K562 (cell line): ENCODE results near the gene MSH4. TPM values are rescaled to one million over a fixed set of nuclear protein-coding genes. Genes with fewer than 3 reads are reported as not detected.
"Not testable (repeated sequence)": the region's sequence is repeated elsewhere in the genome, so short reads cannot be mapped to it uniquely, and the experiment has no call there.

Experiments
- ATAC-seq: fragments of 200-7000 bp; cut with Tn5 transposase; 3 replicates; pipeline ENCODE4 v1.9.1; 2020; ENCODE audit warnings: moderate library complexity
- BruUV-seq: library from RNA; stranded (reverse); fragments of 400-500 nt; replicated peaks from 2 replicates; lab custom pipeline; 2021; lab: Mats Ljungman, UMichigan
- CTCF ChIA-PET: fragments of 300-600 bp; formaldehyde crosslinking; extraction: SDS; loops from one replicate; lab custom pipeline; 2021; ENCODE audit warnings: low intra/inter-chr PET ratio; lab: Yijun Ruan, JAX
- POLR2A ChIA-PET: fragments of 300-600, 350-650 bp; sonication (Branson Sonifier 250); formaldehyde crosslinking; extraction: SDS; loops from one replicate; lab custom pipeline; 2021; ENCODE audit warnings: antibody characterized with exemption, inconsistent platforms; lab: Yijun Ruan, JAX
- DNase-seq, 4 experiments: peaks; one replicate each; pipeline versions ENCODE4 v3.0.0 to v3.0.0-alpha.2; 2011 to 2018; ENCODE audit warnings: low spot score in 3 of 4, mixed read lengths in 3 of 4; ENCODE audit errors: extremely low read depth in 1 of 4
- FAIRE-seq: peaks from 2 replicates; lab custom pipeline; 2011; peaks lifted over from hg19 to GRCh38; lab: Jason Lieb, UNC
- H2AFZ ChIP-seq: 2 replicates; pipeline ENCODE4 v1.6.0; 2011; ENCODE audit warnings: low read depth, low read length, control low read depth, inconsistent platforms
- H3K27ac ChIP-seq: fragments of 200-600 bp; 3 replicates; pipeline ENCODE4 v1.8.0; 2011; ENCODE audit warnings: low read depth, mild to moderate bottlenecking, control low read depth, inconsistent platforms, low read length, moderate library complexity, mixed read lengths; ENCODE audit errors: extremely low read depth
- H3K27me3 ChIP-seq, 2 experiments: fragments of 300-600 bp in 1 of 2; 2 replicates in 1 of 2; 3 replicates in 1 of 2; pipeline versions ENCODE4 v1.6.0 to v1.8.0; 2011; ENCODE audit warnings: inconsistent platforms in 2 of 2, low read length in 2 of 2, mild to moderate bottlenecking in 1 of 2, mixed read lengths in 1 of 2, moderate library complexity in 1 of 2; ENCODE audit not compliant: control insufficient read depth in 2 of 2, insufficient read depth in 2 of 2
- H3K36me3 ChIP-seq: fragments of 300-600 bp; 3 replicates; pipeline ENCODE4 v1.8.0; 2011; ENCODE audit warnings: mild to moderate bottlenecking, low read length, inconsistent platforms; ENCODE audit not compliant: control insufficient read depth, insufficient read depth
- H3K4me1 ChIP-seq, 2 experiments: fragments of 200-600 bp in 1 of 2; replicated peaks in 1 of 2; 2 replicates in 1 of 2; 3 replicates in 1 of 2; pipeline versions ENCODE4 v1.5.1 to v1.8.0; 2011; ENCODE audit warnings: inconsistent platforms in 2 of 2, low read length in 2 of 2, mild to moderate bottlenecking in 1 of 2, mixed read lengths in 1 of 2, moderate library complexity in 1 of 2; ENCODE audit not compliant: control insufficient read depth in 2 of 2, insufficient read depth in 2 of 2
- H3K4me2 ChIP-seq: 2 replicates; pipeline ENCODE4 v1.6.1; 2011; ENCODE audit warnings: low read length, control low read depth, inconsistent platforms, mixed read lengths; ENCODE audit not compliant: insufficient read depth
- H3K4me3 ChIP-seq: fragments of 200-600 bp; sonication (generic), shearing (Covaris generic); 2 replicates; pipeline ENCODE4 v1.5.1; 2016; ENCODE audit warnings: control low read depth, inconsistent platforms
- H3K79me2 ChIP-seq: fragments of 200-600 bp; 3 replicates; pipeline ENCODE4 v1.8.0; 2011; ENCODE audit warnings: low read length, inconsistent platforms; ENCODE audit not compliant: control insufficient read depth, insufficient read depth
- H3K9ac ChIP-seq, 2 experiments: 2 replicates each; pipeline versions ENCODE4 v1.6.0 to v1.6.1; 2011; ENCODE audit warnings: low read depth in 2 of 2, low read length in 2 of 2, control low read depth in 1 of 2, inconsistent platforms in 1 of 2, mild to moderate bottlenecking in 1 of 2, mixed read lengths in 1 of 2; ENCODE audit not compliant: insufficient read depth in 1 of 2
- H3K9me1 ChIP-seq: one replicate; pipeline ENCODE4 v1.6.0; 2011; ENCODE audit warnings: inconsistent platforms, mild to moderate bottlenecking, low read length, moderate library complexity; ENCODE audit not compliant: control insufficient read depth, insufficient read depth
- H3K9me3 ChIP-seq: replicated peaks from 2 replicates; pipeline ENCODE4 v1.5.1; 2011; ENCODE audit warnings: low read depth, low read length, inconsistent platforms; ENCODE audit not compliant: control insufficient read depth, insufficient read depth
- H4K20me1 ChIP-seq: replicated peaks from 2 replicates; pipeline ENCODE4 v1.6.1; 2011; ENCODE audit warnings: low read length, inconsistent platforms, mixed read lengths; ENCODE audit not compliant: control insufficient read depth, insufficient read depth
- AFF1 ChIP-seq, 2 experiments: fragments of 450-650 bp; IDR thresholded peaks; 2 replicates each; pipeline ENCODE4 v1.6.1; 2018; ENCODE audit warnings: mild to moderate bottlenecking in 2 of 2, low read depth in 1 of 2; ENCODE audit not compliant: partially characterized antibody in 2 of 2
- JUNB ChIP-seq: fragments of 450-650 bp; formaldehyde crosslinking; conservative IDR thresholded peaks from 2 replicates; pipeline ENCODE4 v1.4.0; 2020; ENCODE audit warnings: mild to moderate bottlenecking
- MAZ ChIP-seq, 2 experiments: fragments of 450-650 bp in 1 of 2; sonication (generic) in 1 of 2; formaldehyde crosslinking; IDR thresholded peaks in 1 of 2; conservative IDR thresholded peaks in 1 of 2; 2 replicates each; pipeline versions ENCODE4 v1.4.0 to v1.5.0; 2020; ENCODE audit warnings: mild to moderate bottlenecking in 1 of 2, missing genetic modification reagents in 1 of 2
- MYNN ChIP-seq, 2 experiments: sonication (generic); formaldehyde crosslinking in 1 of 2; IDR thresholded peaks; 2 replicates each; pipeline versions ENCODE4 v1.5.0 to v1.6.1; 2016 to 2020; ENCODE audit warnings: antibody characterized with exemption in 1 of 2, missing genetic modification reagents in 1 of 2
- SLC30A9 ChIP-seq: fragments of 250-450 bp; sonication (Bioruptor Pico); IDR thresholded peaks from 2 replicates; pipeline ENCODE4 v1.8.0; 2022; ENCODE audit warnings: mild to moderate bottlenecking, moderate library complexity
- TAL1 ChIP-seq: fragments of 450-650 bp; IDR thresholded peaks from 2 replicates; pipeline ENCODE4 v1.6.1; 2016; ENCODE audit warnings: mild to moderate bottlenecking
- ZBTB7A ChIP-seq: IDR thresholded peaks from 2 replicates; pipeline ENCODE4 v1.6.1; 2011; ENCODE audit warnings: low read depth, mild to moderate bottlenecking, low read length, moderate library complexity, borderline replicate concordance; ENCODE audit not compliant: control insufficient read depth
- ZNF24 ChIP-seq: fragments of 450-650 bp; IDR thresholded peaks from 2 replicates; pipeline ENCODE4 v1.6.1; 2016
- ZNF311 ChIP-seq: fragments of 250-450 bp; sonication (Bioruptor Pico); IDR thresholded peaks from 2 replicates; pipeline ENCODE4 v1.4.0; 2020; ENCODE audit warnings: mild to moderate bottlenecking, moderate library complexity
- in situ Hi-C: fragments of 300-500 bp; cut with MboI; formaldehyde crosslinking; loops from 4 replicates; pipeline ENCODE4 v1.15.0; 2018; ENCODE audit warnings: inconsistent platforms, mixed read lengths
- intact Hi-C: fragments of 100-400 bp; cut with micrococcal nuclease; formaldehyde crosslinking; loops from 2 replicates; pipeline ENCODE4 v1.14.2; 2022
- polyA plus RNA-seq, 8 experiments: library from polyadenylated mRNA; depleted of rRNA in 4 of 8; stranded (reverse) in 5 of 8; unstranded in 3 of 8; fragments of >200 nt; fragmentation: Nextera tagmentation in 2 of 8; fragmentation: Illumina TruSeq in 1 of 8; extraction: Ambion mirVana in 2 of 8; extraction: Trizol in 1 of 8; gene quantifications; 2 replicates each; pipeline versions ENCODE4 v1.2.1 to v1.2.3, GENCODE V29; 2011 to 2014; ENCODE audit warnings: inconsistent platforms in 1 of 8, missing spikeins in 1 of 8
- total RNA-seq, 7 experiments: library from RNA; depleted of rRNA in 6 of 7; stranded (reverse); fragments of >200 nt in 6 of 7; fragmentation: Illumina TruSeq in 2 of 7; extraction: Trizol in 2 of 7; gene quantifications; 2 replicates each; pipeline versions ENCODE4 v1.2.1 to v1.2.3, GENCODE V29; 2011 to 2021; ENCODE audit warnings: low replicate concordance in 1 of 7

MSH4 gene
- total and polyA plus RNA-seq, 9 of the 15 experiments (the other 6 are each of a cell fraction or from before 2014, with no cell fraction given): 0.04 to 0.18 (median 0.12) TPM; not detected in 4

DNA sequence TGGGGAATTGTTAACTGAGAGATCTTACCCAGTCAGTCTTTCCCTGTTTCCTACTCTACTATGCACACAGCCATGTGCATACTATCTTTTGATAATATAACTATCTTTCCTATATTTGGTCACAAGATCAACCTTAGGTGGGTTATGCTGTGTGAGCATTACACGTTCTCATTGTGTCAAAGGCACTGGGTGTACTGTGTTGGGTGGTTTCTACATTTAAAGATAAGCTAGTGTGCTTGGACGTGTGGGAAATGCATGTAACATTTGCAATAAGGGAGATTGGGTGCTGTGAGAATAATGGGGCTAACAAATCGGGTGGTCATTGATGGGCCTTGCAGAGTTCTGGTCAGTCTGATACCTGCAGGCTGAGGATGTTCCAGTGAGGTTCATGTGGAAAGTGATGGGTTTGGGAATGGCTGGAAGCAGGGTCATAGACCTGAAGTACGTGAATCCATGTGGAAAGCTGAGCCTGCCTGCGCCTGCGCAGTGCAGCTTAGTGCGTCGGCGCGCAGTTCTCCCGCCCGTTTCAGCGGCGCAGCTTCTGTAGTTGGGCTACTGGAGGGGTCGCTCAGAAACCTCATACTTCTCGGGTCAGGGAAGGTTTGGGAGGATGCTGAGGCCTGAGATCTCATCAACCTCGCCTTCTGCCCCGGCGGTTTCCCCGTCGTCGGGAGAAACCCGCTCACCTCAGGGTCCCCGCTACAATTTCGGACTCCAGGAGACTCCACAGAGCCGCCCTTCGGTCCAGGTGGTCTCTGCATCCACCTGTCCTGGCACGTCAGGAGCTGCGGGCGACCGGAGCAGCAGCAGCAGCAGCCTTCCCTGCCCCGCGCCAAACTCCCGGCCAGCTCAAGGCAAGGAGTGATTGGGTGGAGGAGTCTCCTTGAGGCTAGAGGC, at the start of gene MSH4 (continued):
- TF ChIP-seq SLC30A9 (CRISPR knock-in tag) (no peak), MYNN (IDR thresholded peaks at IDR 0.05) (no peak; the same call in 1 of the 2 replicates), MYNN (CRISPR knock-in tag; IDR thresholded peaks at IDR 0.05) (no peak), ZNF311 (no peak), ZNF24 (no peak), TAL1 (no peak), MAZ (CRISPR knock-in tag; conservative IDR thresholded peaks at IDR 0.05 in 1 of 2, IDR thresholded peaks at IDR 0.05 in 1 of 2) (peak in 1 of 2 experiments; percentile 60; a peak in 1 of 4 replicates), ZBTB7A (no peak), JUNB (CRISPR knock-in tag) (no peak)

GRCh38 chr1:75757210-75757609, 39.5 kb upstream of the MSH4 start:
- H3K4me1 ChIP-seq, CTCF ChIA-PET, BruUV-seq, H3K27me3 ChIP-seq, H4K20me1 ChIP-seq, H3K9me3 ChIP-seq, H3K4me2 ChIP-seq, intact Hi-C loops, in situ Hi-C loops, H3K27ac ChIP-seq, DNase-seq, ATAC-seq, H3K9me1 ChIP-seq, H3K9ac ChIP-seq, H2AFZ ChIP-seq, H3K4me3 ChIP-seq, POLR2A ChIA-PET, H3K79me2 ChIP-seq, FAIRE-seq: not testable (repeated sequence)
- peaks cover 51% of the 10 kb centered on the region for H3K36me3 ChIP-seq
- peak in 1 of 2 experiments; percentile 91 for TF ChIP-seq AFF1 (IDR thresholded peaks at IDR 0.05; ENCODE audit: low read depth in 1 of 2, partially characterized antibody in 2 of 2)
